Trophoblast cell (in vitro differentiated cells and primary cell): ENCODE measurements around the gene KCNN3.

Experiments
- DNase-seq, 2 donors: peaks; one replicate each; pipeline ENCODE4 v3.0.0-alpha.2; 2016
- H2AFZ ChIP-seq: 2 replicates; pipeline ENCODE4 v1.6.1; 2013; ENCODE audit warnings: low read length, moderate library complexity, mild to moderate bottlenecking; ENCODE audit not compliant: insufficient read depth, poor library complexity
- H2AK5ac ChIP-seq: 2 replicates; pipeline ENCODE4 v1.6.1; 2013; ENCODE audit warnings: mild to moderate bottlenecking, low read length
- H2BK120ac ChIP-seq: 2 replicates; pipeline ENCODE4 v1.6.1; 2013; ENCODE audit warnings: low read length, mild to moderate bottlenecking, moderate library complexity; ENCODE audit not compliant: insufficient read depth, poor library complexity
- H2BK12ac ChIP-seq: 2 replicates; pipeline ENCODE4 v1.6.1; 2013; ENCODE audit warnings: mild to moderate bottlenecking, low read length, moderate library complexity
- H2BK5ac ChIP-seq: 2 replicates; pipeline ENCODE4 v1.6.1; 2013; ENCODE audit warnings: low read length, low read depth, moderate library complexity, mild to moderate bottlenecking; ENCODE audit not compliant: poor library complexity
- H3K14ac ChIP-seq: 2 replicates; pipeline ENCODE4 v1.6.1; 2013; ENCODE audit warnings: mild to moderate bottlenecking, low read length
- H3K18ac ChIP-seq: 2 replicates; pipeline ENCODE4 v1.6.1; 2013; ENCODE audit warnings: mild to moderate bottlenecking, low read length
- H3K23ac ChIP-seq: 2 replicates; pipeline ENCODE4 v1.6.1; 2013; ENCODE audit warnings: low read length
- H3K27ac ChIP-seq: 2 replicates; pipeline ENCODE4 v1.5.1; 2013; ENCODE audit warnings: low read depth, mild to moderate bottlenecking, inconsistent platforms, low read length, moderate library complexity
- H3K27me3 ChIP-seq: 2 replicates; pipeline ENCODE4 v1.6.1; 2013; ENCODE audit warnings: inconsistent platforms, mild to moderate bottlenecking, low read length, moderate library complexity; ENCODE audit not compliant: insufficient read depth
- H3K36me3 ChIP-seq, 2 experiments: 1 replicate in 1 of 2; 2 replicates in 1 of 2; pipeline ENCODE4 v1.6.1; 2013; ENCODE audit warnings: low read length in 2 of 2, mild to moderate bottlenecking in 2 of 2, moderate library complexity in 1 of 2; ENCODE audit not compliant: insufficient read depth in 2 of 2, control insufficient read depth in 1 of 2
- H3K4ac ChIP-seq: 2 replicates; pipeline ENCODE4 v1.6.1; 2013; ENCODE audit warnings: low read depth, mild to moderate bottlenecking, low read length, moderate library complexity
- H3K4me1 ChIP-seq, 2 experiments: 1 replicate in 1 of 2; 2 replicates in 1 of 2; pipeline ENCODE4 v1.6.1; 2013; ENCODE audit warnings: low read length in 2 of 2, mild to moderate bottlenecking in 2 of 2, moderate library complexity in 1 of 2; ENCODE audit not compliant: insufficient read depth in 2 of 2, control insufficient read depth in 1 of 2
- H3K4me2 ChIP-seq: 2 replicates; pipeline ENCODE4 v1.6.1; 2013; ENCODE audit warnings: inconsistent platforms, mild to moderate bottlenecking, low read length, moderate library complexity
- H3K4me3 ChIP-seq: 2 replicates; pipeline ENCODE4 v1.5.1; 2013; ENCODE audit warnings: mild to moderate bottlenecking, low read depth, low read length, inconsistent platforms
- H3K79me1 ChIP-seq: one replicate; pipeline ENCODE4 v1.6.1; 2013; ENCODE audit warnings: low read length
- H3K79me2 ChIP-seq: 2 replicates; pipeline ENCODE4 v1.6.1; 2013; ENCODE audit warnings: low read length, mild to moderate bottlenecking; ENCODE audit not compliant: control insufficient read depth, insufficient read depth, poor library complexity
- H3K9ac ChIP-seq: 2 replicates; pipeline ENCODE4 v1.6.1; 2013; ENCODE audit warnings: mild to moderate bottlenecking, low read length
- H3K9me3 ChIP-seq: 2 replicates; pipeline ENCODE4 v1.6.1; 2013; ENCODE audit warnings: low read depth, mild to moderate bottlenecking, control low read depth, inconsistent platforms, low read length; ENCODE audit not compliant: insufficient read depth
- H4K12ac ChIP-seq: 2 replicates; pipeline ENCODE4 v1.6.1; 2013; ENCODE audit warnings: low read depth, mild to moderate bottlenecking, low read length, moderate library complexity
- H4K8ac ChIP-seq: 2 replicates; pipeline ENCODE4 v1.6.1; 2013; ENCODE audit warnings: low read depth, mild to moderate bottlenecking, low read length, moderate library complexity
- H4K91ac ChIP-seq: one replicate; pipeline ENCODE4 v1.6.1; 2013; ENCODE audit warnings: low read depth, mild to moderate bottlenecking, low read length, moderate library complexity
- WGBS: extraction: QIAGEN DNeasy Blood & Tissue Kit; methylation state at CpG from one replicate; pipeline ENCODE4 v1.1.7; 2013; ENCODE audit warnings: missing lambda C conversion rate; ENCODE audit not compliant: insufficient read length, insufficient coverage; ENCODE audit errors: extremely low coverage; 5-methylcytosine and 5-hydroxymethylcytosine counted together

KCNN3 gene

DNA sequence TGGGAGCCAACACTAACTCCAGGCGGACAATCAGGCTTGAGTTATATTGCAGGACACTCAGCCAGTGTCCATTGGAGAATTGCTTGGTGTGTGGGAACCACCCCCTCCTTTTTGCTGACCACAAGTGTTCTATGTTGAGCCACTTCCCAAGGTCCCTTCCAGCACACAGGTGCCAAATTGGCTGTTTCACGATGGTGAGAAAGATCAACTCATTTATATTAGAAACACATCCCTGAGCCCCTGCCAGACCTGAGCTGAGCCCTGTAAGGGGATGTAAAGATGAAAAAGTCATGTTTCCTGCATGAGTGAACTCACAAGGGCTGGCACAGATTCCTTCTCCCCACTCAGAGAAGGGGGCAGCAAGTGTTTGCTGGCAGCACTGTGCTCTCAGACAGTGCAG lies 96.5 kb downstream of the KCNN3 start:
- Histone ChIP-seq H2BK5ac (no peak overlapping the region), H4K8ac (no peak overlapping the region), H3K36me3 (no peaks in the 10 kb centered on the region), H3K4me2 (no peak overlapping the region), H3K4me3 (no peak overlapping the region), H3K14ac (no peak overlapping the region), H2AK5ac (no peak overlapping the region), H3K27me3 (no peaks in the 10 kb centered on the region), H2AFZ (no peak overlapping the region), H3K9ac (no peak overlapping the region), H2BK120ac (no peak overlapping the region), H3K23ac (no peak overlapping the region), H3K27ac (no peak overlapping the region), H4K12ac (no peak overlapping the region), H4K91ac (no peak overlapping the region), H3K18ac (no peak overlapping the region), H3K79me1 (no peaks in the 10 kb centered on the region), H3K9me3 (no peaks in the 10 kb centered on the region), H3K4ac (no peak overlapping the region), H2BK12ac (no peak overlapping the region), H3K79me2 (no peaks in the 10 kb centered on the region), H3K4me1 (no peaks in the 10 kb centered on the region)
- WGBS = no CpG with 5 or more reads among the region's 2 CpGs
- no peak for DNase-seq

DNA sequence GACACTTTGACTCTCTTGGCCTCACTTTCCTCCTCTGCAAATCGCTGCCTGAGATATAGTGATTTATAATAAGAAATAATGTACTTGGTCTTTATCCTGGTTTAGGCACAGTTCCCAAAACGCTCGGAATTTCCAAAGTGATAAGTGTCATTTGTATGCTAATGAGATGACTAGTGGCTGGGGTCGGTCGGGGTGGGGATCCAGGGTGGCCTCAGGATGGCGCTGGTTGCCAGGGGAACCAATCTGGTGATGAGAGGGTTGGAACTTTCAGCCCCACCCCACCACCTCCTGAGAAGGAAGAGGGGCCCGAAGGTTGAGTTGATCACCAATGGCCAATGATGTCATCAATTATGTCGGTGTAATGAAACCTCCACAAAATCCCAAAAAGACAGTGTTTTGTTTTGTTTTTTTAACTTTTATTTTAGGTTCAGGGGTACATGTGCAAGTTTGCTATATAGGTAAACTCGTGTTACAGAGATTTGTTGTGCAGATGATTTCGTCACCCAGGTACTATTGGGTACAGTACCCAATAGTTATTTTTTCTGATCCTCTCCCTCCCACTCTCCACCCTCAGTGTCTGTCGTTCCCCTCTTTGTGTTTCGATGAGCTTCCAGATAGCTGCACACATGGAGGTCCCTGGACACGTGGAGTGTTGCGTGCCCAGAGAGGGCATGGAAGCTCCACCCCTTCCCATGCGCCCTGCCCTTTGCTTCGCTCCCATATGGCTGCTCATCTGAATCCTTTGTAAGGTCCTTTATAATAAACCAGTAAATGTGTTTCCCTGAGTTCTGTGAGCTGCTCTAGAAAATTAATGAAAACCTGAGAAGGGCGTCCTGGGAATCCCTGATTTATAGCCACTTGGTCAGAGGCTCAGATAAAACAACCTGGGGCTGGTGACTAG lies 97.2 kb downstream of the KCNN3 start:
- Histone ChIP-seq H3K4me3 (no peak overlapping the region), H3K9ac (no peak overlapping the region), H3K27me3 (no peaks in the 10 kb centered on the region), H2BK12ac (no peak overlapping the region), H3K18ac (no peak overlapping the region), H2AFZ (no peak overlapping the region), H4K91ac (no peak overlapping the region), H3K9me3 (no peaks in the 10 kb centered on the region), H2AK5ac (no peak overlapping the region), H3K79me2 (no peaks in the 10 kb centered on the region), H3K4me2 (no peak overlapping the region), H3K23ac (no peak overlapping the region), H3K36me3 (no peaks in the 10 kb centered on the region), H4K8ac (no peak overlapping the region), H3K4ac (no peak overlapping the region), H2BK5ac (no peak overlapping the region), H3K79me1 (no peaks in the 10 kb centered on the region), H3K27ac (no peak overlapping the region), H3K14ac (no peak overlapping the region), H4K12ac (no peak overlapping the region), H3K4me1 (no peaks in the 10 kb centered on the region), H2BK120ac (no peak overlapping the region)
- WGBS = no CpG with 5 or more reads among the region's 17 CpGs
- DNase-seq = no peak

DNA sequence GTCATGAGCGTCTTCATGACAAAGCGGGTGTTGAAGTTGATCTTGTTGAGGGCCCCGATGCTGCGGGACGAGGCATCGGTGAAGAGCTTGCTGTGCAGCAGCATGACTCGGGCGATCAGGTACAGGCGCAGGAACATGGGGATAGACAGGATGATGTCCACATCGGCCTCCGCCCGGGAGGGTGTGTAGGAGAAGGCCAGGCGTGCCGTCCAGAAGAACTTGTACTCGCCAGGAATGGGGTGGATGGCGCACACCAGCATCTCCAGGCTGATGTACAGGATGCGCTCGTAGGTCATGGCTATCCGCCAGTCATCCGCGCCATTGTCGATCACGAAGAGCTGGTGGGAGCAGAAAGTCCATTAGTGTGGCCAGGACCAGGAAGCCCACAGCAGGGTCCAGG lies 98.0 kb downstream of the KCNN3 start:
- WGBS = no CpG with 5 or more reads among the region's 23 CpGs
- no peak overlapping the region for H2BK120ac ChIP-seq
- H4K8ac ChIP-seq = no peak overlapping the region
- no peaks in the 10 kb centered on the region for H3K4me1 ChIP-seq
- H3K9ac ChIP-seq = no peak overlapping the region
- H3K14ac ChIP-seq = no peak overlapping the region
- H2BK5ac ChIP-seq = no peak overlapping the region
- H3K18ac ChIP-seq = no peak overlapping the region
- H3K4me2 ChIP-seq = no peak overlapping the region
- H3K36me3 ChIP-seq = no peaks in the 10 kb centered on the region
- H3K23ac ChIP-seq = no peak overlapping the region
- H3K4me3 ChIP-seq = no peak overlapping the region
- H3K4ac ChIP-seq = no peak overlapping the region
- no peaks in the 10 kb centered on the region for H3K79me1 ChIP-seq
- no peaks in the 10 kb centered on the region for H3K27me3 ChIP-seq
- H3K27ac ChIP-seq = no peak overlapping the region
- no peak overlapping the region for H4K91ac ChIP-seq
- no peak overlapping the region for H2AFZ ChIP-seq
- no peak for DNase-seq
- H3K79me2 ChIP-seq = no peaks in the 10 kb centered on the region
- no peak overlapping the region for H2AK5ac ChIP-seq
- no peak overlapping the region for H4K12ac ChIP-seq
- H2BK12ac ChIP-seq = no peak overlapping the region
- H3K9me3 ChIP-seq = no peaks in the 10 kb centered on the region

DNA sequence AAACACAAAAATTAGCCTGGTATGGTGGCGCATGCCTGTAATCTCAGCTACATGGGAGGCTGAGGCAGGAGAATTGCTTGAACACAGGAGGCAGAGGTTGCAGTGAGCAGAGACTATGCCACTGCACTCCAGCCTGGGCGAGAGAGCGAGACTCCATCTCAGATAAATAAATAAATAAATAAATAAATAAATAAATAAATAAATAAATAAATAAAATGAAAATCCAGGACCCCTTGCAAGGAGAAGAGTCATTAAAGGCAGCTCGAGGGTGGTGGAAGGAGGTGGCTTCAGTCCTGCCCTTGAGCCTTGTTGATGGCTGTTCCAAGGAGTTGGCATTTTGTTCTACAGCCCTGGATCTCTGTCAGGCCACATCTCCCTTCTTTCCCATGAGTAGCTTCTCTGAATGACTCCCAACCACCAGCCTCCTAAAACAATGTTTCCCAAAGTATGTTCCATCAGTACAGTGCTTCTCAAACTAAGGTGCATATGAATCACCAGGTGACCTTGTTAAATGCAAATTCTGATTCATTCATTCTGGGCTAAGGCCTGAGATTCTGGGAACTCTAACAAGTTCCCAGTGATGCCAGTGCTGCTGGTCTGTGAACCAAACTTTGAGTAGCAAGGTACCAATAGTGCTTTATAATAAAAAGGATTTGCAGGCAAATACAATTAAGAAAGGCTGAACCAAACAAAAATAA lies 99.0 kb downstream of the KCNN3 start:
- Histone ChIP-seq H3K27ac (no peak overlapping the region), H3K79me1 (no peaks in the 10 kb centered on the region), H3K36me3 (no peaks in the 10 kb centered on the region), H4K91ac (no peak overlapping the region), H3K79me2 (no peaks in the 10 kb centered on the region), H3K14ac (no peak overlapping the region), H4K8ac (no peak overlapping the region), H3K4me3 (no peak overlapping the region), H3K9ac (no peak overlapping the region), H4K12ac (no peak overlapping the region), H3K23ac (no peak overlapping the region), H3K4me1 (no peaks in the 10 kb centered on the region), H3K9me3 (no peaks in the 10 kb centered on the region), H2AFZ (no peak overlapping the region), H2BK120ac (no peak overlapping the region), H3K4ac (no peak overlapping the region), H3K4me2 (no peak overlapping the region), H2BK5ac (no peak overlapping the region), H3K27me3 (no peaks in the 10 kb centered on the region), H2BK12ac (no peak overlapping the region), H2AK5ac (no peak overlapping the region), H3K18ac (no peak overlapping the region)
- DNase-seq = no peak
- no CpG with 5 or more reads among the region's 4 CpGs for WGBS
